Subcutaneous adipose tissue (tissue), 4 donors: ENCODE measurements around the gene SFT2D3. TPM values are rescaled to one million over a fixed set of nuclear protein-coding genes. Genes with fewer than 3 reads are reported as not detected.

Experiments
- CTCF ChIP-seq: fragments of 450-650 bp; IDR thresholded peaks from one replicate; pipeline ENCODE4 v1.5.1; 2016; ENCODE audit warnings: low read depth, mild to moderate bottlenecking, control low read depth, antibody characterized with exemption, moderate library complexity
- total RNA-seq, 4 donors: library from RNA; depleted of rRNA; stranded (reverse); fragments of >200 nt; gene quantifications; one replicate each; pipeline ENCODE4 v1.1.0, GENCODE V29; 2016

Gene SFT2D3
- total RNA-seq, 4 donors from 2014 or later, result 5.8 to 14.9 (median 8.1) TPM

- TF ChIP-seq CTCF, result no peak
Measured at GRCh38 chr2:127700527-127701192, 637 bp upstream of the SFT2D3 start.

- no peak for TF ChIP-seq CTCF
Measured at GRCh38 chr2:127701651-127702394, 526 bp downstream of the SFT2D3 start.

- TF ChIP-seq CTCF, result no peak
Measured at GRCh38 chr2:127702395-127703009, 1.2 kb downstream of the SFT2D3 start.

- TF ChIP-seq CTCF, result no peak
Measured at GRCh38 chr2:127703282-127703681, 2.0 kb downstream of the SFT2D3 start.

- TF ChIP-seq CTCF, result no peak
Measured at GRCh38 chr2:127704641-127705390, 3.5 kb downstream of the SFT2D3 start.

GRCh38 chr2:127705391-127706065 lies 4.2 kb downstream of the SFT2D3 start:
- TF ChIP-seq CTCF, result no peak
